Adipose tissue (tissue), 3 donors: ENCODE data around the gene NALCN. TPM values are rescaled to one million over a fixed set of nuclear protein-coding genes. Genes with fewer than 3 reads are reported as not detected.

Source experiments
- H3K27ac ChIP-seq: one replicate; pipeline ENCODE4 v1.5.1; 2013; ENCODE audit warnings: low read depth, low read length
- whole genome bisulfite sequencing, 3 donors: extraction: QIAGEN DNeasy Blood & Tissue Kit; methylation state at CpG; one replicate each; pipeline ENCODE4 v1.1.7; 2013; 5-methylcytosine and 5-hydroxymethylcytosine counted together
- polyA plus RNA-seq, 3 donors: library from polyadenylated mRNA; stranded (reverse); fragments of 200-250 nt; gene quantifications; one replicate each; pipeline ENCODE4 v1.2.3, GENCODE V29; 2013
- donor health status: healthy with polysubstance abuse.
- donor health status: Bipolar disorder and iron deficiency.
- donor health status: healthy.

NALCN gene
- polyA plus RNA-seq, 3 donors, result 0.09 to 0.97 (median 0.45) TPM

GRCh38 chr13:101116826-101117225 is 299.5 kb downstream of the NALCN start:
- WGBS, 3 donors, result 66 to 87% (median 76%) methylated on average over 4 of the region's 4 CpGs
- no peak overlapping the region for H3K27ac ChIP-seq

GRCh38 chr13:101116341-101116740 is 300.0 kb downstream of the NALCN start:
- WGBS, 3 donors, result 60 to 80% (median 70%) methylated on average over 4 of the region's 4 CpGs
- H3K27ac ChIP-seq, result no peak overlapping the region

- no peak overlapping the region for H3K27ac ChIP-seq
These were observed 300.5 kb downstream of the NALCN start for GRCh38 chr13:101115762-101116171.

- 72 to 85% (median 76%) methylated on average over 2 of the region's 2 CpGs for WGBS, 3 donors
- H3K27ac ChIP-seq, result no peak overlapping the region
These were observed 304.4 kb downstream of the NALCN start for GRCh38 chr13:101111894-101112293.

- H3K27ac ChIP-seq, result no peak overlapping the region
- 95 to 98% (median 97%) methylated on average over 7 of the region's 7 CpGs for WGBS, 3 donors
These were observed 307.3 kb downstream of the NALCN start for GRCh38 chr13:101109005-101109404.

GRCh38 chr13:101098873-101099272 is 317.4 kb downstream of the NALCN start:
- no peak overlapping the region for H3K27ac ChIP-seq
- WGBS, 3 donors, result 79 to 91% (median 90%) methylated on average over 4 of the region's 4 CpGs

GRCh38 chr13:101092985-101093384 is 323.3 kb downstream of the NALCN start:
- H3K27ac ChIP-seq, result no peak overlapping the region

- H3K27ac ChIP-seq, result no peak overlapping the region
- 84 to 86% (median 86%) methylated on average over 4 of the region's 4 CpGs for WGBS, 3 donors
These were observed 326.0 kb downstream of the NALCN start for GRCh38 chr13:101090287-101090686.

- 71 to 74% (median 73%) methylated on average over 2 of the region's 2 CpGs for WGBS, 3 donors
These were observed 330.8 kb downstream of the NALCN start for GRCh38 chr13:101085551-101085950.

GRCh38 chr13:101082441-101082840 is 333.9 kb downstream of the NALCN start:
- H3K27ac ChIP-seq, result no peak overlapping the region
- 84 to 90% (median 89%) methylated on average over 5 of the region's 5 CpGs for WGBS, 3 donors

More at GRCh38 chr13:101085551-101085950, 330.8 kb downstream of the NALCN start:
- H3K27ac ChIP-seq, result no peak overlapping the region

GRCh38 chr13:101080616-101081015 is 335.7 kb downstream of the NALCN start:
- no peak overlapping the region for H3K27ac ChIP-seq

GRCh38 chr13:101065329-101065728 is 351.0 kb downstream of the NALCN start:
- no peak overlapping the region for H3K27ac ChIP-seq
- 87 to 94% (median 92%) methylated on average over 12 of the region's 12 CpGs for WGBS, 3 donors

GRCh38 chr13:101059793-101060192 is 356.5 kb downstream of the NALCN start:
- WGBS, 3 donors, result 75 to 83% (median 76%) methylated on average over 9 to 10 of the region's 10 CpGs

GRCh38 chr13:101058841-101059240 is 357.5 kb downstream of the NALCN start:
- no peak overlapping the region for H3K27ac ChIP-seq
- 56 to 79% (median 64%) methylated on average over 8 of the region's 8 CpGs for WGBS, 3 donors

More at GRCh38 chr13:101059793-101060192, 356.5 kb downstream of the NALCN start:
- H3K27ac ChIP-seq, result no peak overlapping the region

GRCh38 chr13:101053301-101054093 is 362.8 kb downstream of the NALCN start:
- 51 to 54% (median 52%) methylated on average over 5 of the region's 5 CpGs for WGBS, 3 donors
- H3K27ac ChIP-seq, result no peak overlapping the region

- WGBS, 3 donors, result 66 to 68% (median 66%) methylated on average over 6 of the region's 6 CpGs
- H3K27ac ChIP-seq, result no peak overlapping the region
These were observed 367.0 kb downstream of the NALCN start for GRCh38 chr13:101049166-101049850.

GRCh38 chr13:101036546-101036945 is 379.8 kb downstream of the NALCN start:
- 68 to 81% (median 74%) methylated on average over 4 of the region's 4 CpGs for WGBS, 3 donors
- no peak overlapping the region for H3K27ac ChIP-seq

- no peak overlapping the region for H3K27ac ChIP-seq
- WGBS, 3 donors, result 78 to 80% (median 79%) methylated on average over 6 of the region's 6 CpGs
These were observed 381.1 kb downstream of the NALCN start for GRCh38 chr13:101035119-101035620.

- WGBS, 3 donors, result 66 to 76% (median 67%) methylated on average over 4 of the region's 4 CpGs
- H3K27ac ChIP-seq, result no peak overlapping the region
These were observed 389.4 kb downstream of the NALCN start for GRCh38 chr13:101026736-101027398.
